Hematopoietic multipotent progenitor cell treated with erythropoietin and hydrocortisone succinate and interleukin-3 and kit ligand, for 4 days (in vitro differentiated cells): ENCODE results near the gene OFD1.

ENCODE experiments used
- DNase-seq: peaks from one replicate; pipeline ENCODE4 v3.0.0-alpha.2; 2015

The OFD1 gene

GRCh38 chrX:13797512-13797911 lies 63.0 kb downstream of the OFD1 start:
- DNase-seq: no peak

GRCh38 chrX:13798184-13798583 lies 63.6 kb downstream of the OFD1 start:
- no peak for DNase-seq

GRCh38 chrX:13803116-13803515 lies 68.6 kb downstream of the OFD1 start:
- DNase-seq: no peak

DNA sequence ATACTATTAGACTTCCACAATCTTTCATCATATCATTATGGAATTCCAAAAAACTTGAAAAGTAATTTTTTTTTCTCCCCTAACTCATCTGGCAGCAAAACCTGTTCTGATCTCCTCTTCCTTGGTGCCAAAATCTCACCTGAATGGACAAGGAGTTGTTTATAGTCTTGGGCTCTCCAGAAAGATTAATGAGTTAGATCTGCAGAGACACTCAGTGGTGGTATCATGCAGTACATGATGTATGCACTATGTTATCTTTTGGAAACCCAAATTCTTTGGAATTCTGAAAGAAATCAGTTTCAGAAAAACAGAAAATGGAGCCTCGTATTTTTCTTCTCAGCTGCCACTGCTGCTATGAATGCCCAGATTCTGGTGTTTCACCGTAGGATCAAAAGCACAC lies 70.7 kb downstream of the OFD1 start:
- no peak for DNase-seq

- no peak for DNase-seq
Observed at GRCh38 chrX:13808293-13808692, 73.7 kb downstream of the OFD1 start.

GRCh38 chrX:13808865-13809264 lies 74.3 kb downstream of the OFD1 start:
- DNase-seq: no peak

- DNase-seq: no peak
Observed at GRCh38 chrX:13815664-13816063, 81.1 kb downstream of the OFD1 start.

DNA sequence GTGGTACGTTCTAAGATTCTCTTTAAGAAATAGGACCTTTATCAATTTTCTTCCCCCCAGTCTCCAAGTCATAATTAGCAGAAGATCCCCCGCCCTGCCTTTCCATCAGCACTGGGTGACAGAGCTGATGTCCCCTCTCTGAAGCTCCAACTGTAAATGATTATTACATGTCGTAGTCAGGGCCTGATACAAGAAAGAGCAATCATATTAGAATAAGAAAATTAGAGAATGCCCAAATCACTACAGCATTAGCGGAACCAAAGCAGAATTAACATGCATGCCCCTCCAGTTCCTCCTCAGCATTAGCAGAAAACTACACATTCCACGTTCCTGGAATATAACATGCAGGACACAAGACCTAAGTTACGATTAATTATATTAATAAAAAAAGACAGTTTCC lies 81.6 kb downstream of the OFD1 start:
- DNase-seq: no peak

DNA sequence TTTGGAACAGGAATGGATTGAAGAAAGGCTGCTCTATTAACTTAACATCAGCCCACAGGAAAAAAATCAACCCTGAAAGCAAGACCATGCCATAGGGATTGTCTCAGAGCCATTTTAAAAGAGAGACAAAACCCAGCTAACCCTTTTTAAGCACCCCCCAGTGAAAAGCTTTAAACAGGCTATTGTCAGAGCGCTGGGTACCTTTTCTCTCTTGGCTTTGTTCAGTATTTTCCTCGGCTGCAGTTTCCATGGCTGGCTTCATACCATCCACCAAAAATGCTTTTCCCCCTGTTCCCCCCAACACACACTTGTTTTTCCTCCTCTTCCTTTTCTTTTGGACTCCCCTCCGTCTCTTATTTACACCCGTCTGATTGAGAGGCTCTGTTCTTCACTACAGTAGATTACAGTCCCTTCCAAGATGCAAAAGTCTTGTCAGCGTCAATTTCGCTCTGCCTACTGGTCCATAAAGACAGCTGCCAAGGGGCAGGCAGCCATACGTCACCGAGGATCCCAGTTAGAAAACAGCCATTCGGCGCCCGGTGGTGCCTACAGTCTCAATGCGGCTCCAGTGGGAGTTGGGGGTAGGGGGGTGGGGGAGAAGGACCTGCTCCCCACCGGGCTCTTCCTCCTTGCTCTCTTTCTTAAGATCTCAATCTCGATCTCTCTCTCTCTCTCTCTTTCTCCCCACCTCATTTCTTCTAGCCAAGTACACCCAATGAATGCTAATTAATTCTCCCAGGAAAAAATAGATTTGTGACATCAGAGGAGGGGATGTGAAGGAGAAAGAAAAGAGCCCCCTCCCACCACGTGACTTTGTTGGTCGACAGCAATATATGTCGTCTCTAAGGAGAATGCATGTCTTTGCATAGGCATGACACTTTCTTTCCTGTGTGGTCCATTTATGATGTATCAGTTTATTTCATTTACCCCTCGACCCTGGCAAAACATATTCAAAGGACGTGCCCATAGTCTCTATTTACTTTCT lies 82.4 kb downstream of the OFD1 start, which contains the start of gene GPM6B:
Gene GPM6B, minus strand, starts transcription at position 451 of the 985 bp plus-strand sequence. Its CDS starts 189 bp downstream, at position 262.
- no peak for DNase-seq
